Loucy (cell line): ENCODE data around the gene EPHA6.

ENCODE experiments used
- EZH2phosphoT487 ChIP-seq: fragments of 200-600 bp; IDR thresholded peaks from 2 replicates; pipeline ENCODE4 v1.6.1; 2018; ENCODE audit warnings: antibody characterized with exemption, mild to moderate bottlenecking, moderate library complexity, borderline replicate concordance
- TF ChIP-seq, protein P1 (sequence below): fragments of 200-600 bp; sonication (generic); conservative IDR thresholded peaks from 2 replicates; pipeline ENCODE4 v1.5.1; 2014; ENCODE audit warnings: mild to moderate bottlenecking, antibody characterized with exemption, low read length

DNA sequence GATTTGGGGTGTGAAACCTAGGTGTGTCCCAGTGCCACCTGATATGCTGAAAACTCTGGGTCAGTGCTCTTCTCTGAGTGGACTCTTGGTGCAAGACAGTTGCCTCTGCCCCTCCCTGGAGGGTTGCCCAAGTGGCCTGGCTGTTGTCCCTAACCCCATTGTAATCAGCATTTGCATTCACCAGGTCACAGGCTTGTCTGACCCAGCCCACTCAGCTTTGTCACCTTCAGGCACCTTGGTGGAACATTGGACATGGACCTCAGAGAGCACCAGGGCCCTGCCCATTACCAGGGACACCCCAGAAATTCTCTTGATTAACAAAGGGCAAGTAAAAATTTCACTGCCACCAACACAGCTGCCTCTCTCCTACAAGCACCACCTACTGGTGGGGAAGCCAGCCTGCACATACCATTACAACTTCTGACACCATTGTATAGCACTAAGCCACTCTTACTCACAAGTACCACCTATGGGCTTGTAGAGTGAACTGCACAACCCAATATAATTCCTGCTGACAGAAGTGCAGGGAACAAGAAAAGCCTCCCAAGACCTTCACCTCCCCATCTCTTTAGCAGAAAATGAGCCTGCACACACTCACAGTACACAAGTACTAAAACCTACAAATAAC, 324.6 kb downstream of the EPHA6 start:
- TF ChIP-seq, protein P1, sequence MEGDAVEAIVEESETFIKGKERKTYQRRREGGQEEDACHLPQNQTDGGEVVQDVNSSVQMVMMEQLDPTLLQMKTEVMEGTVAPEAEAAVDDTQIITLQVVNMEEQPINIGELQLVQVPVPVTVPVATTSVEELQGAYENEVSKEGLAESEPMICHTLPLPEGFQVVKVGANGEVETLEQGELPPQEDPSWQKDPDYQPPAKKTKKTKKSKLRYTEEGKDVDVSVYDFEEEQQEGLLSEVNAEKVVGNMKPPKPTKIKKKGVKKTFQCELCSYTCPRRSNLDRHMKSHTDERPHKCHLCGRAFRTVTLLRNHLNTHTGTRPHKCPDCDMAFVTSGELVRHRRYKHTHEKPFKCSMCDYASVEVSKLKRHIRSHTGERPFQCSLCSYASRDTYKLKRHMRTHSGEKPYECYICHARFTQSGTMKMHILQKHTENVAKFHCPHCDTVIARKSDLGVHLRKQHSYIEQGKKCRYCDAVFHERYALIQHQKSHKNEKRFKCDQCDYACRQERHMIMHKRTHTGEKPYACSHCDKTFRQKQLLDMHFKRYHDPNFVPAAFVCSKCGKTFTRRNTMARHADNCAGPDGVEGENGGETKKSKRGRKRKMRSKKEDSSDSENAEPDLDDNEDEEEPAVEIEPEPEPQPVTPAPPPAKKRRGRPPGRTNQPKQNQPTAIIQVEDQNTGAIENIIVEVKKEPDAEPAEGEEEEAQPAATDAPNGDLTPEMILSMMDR: peak; percentile 52
- no peak for TF ChIP-seq EZH2phosphoT487
